Activated CD8-positive, alpha-beta memory T cell treated with anti-CD3 and anti-CD28 coated beads for 48 hours (primary cell): ENCODE results near the gene EPC1.

Experiments used
- DNase-seq, 3 experiments: peaks; one replicate each; pipeline ENCODE4 v3.0.0-alpha.2; 2020; ENCODE audit warnings: low read depth in 2 of 3, low spot score in 2 of 3

The EPC1 gene

DNA sequence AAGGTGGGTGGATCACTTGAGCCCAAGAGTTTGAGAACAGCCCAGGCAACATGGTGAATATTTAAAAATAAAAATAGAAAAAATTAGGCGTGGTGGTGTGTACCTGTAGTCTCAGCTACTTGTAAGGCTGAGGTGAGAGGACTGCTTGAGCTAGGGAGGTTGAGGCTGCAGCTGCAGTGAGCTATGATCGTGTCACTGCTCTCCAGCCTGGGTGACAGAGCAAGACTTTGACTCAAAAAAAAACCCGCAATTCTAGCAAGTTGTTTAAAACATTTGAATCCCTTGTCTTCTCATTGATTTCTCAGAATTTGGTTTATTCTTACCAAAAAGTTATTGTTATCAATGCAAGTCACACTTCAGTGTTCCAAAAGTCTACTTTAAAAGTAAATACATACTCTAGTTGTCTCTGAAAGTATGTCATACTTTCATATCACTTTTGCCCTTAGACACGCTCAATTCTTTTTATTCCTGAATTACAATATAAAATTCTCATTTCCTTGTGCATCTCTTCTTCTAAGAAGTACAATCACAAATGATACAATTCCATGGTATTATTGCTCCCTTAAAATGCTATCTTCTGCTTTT is 6.3 kb downstream of the EPC1 start:
- DNase-seq: no peak

DNA sequence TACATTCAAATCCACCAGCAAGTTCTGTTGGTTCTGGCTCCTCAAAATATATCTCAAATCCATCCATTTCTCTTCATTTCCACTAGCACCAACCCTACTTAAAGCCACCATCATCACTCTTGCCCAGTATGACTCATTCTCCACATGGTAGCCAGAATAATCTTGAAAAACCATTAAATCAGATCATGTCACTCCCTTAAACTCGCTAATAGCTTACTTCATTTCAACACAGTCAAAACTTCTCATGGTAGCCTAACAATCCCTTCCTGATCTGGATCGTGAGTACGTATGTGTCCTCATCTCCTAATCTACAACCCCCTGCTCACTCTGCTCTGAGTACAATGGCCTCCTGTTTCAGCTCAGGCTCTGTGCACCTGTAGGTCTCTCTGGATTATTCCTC is 8.7 kb downstream of the EPC1 start:
- DNase-seq: no peak

DNA sequence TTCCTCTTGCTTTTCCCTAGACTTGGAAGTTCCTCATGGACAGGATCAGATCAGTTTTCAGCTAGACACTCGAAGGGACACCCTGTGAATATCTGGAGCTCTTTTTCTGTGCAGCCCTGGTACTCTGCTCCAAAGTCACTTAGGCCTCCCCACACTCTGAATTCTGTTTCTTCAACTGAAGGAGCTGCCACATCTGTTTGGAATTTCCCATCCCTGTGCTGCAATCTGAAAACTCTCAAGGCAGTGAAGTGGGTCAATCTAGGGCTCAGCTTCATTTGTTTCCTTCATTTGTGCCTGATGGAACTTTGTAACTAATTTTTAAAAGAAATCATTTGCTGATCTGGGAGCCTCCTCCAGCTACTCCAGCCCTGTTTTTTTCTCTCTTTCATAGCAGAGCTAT is 9.6 kb downstream of the EPC1 start:
- no peak for DNase-seq

DNA sequence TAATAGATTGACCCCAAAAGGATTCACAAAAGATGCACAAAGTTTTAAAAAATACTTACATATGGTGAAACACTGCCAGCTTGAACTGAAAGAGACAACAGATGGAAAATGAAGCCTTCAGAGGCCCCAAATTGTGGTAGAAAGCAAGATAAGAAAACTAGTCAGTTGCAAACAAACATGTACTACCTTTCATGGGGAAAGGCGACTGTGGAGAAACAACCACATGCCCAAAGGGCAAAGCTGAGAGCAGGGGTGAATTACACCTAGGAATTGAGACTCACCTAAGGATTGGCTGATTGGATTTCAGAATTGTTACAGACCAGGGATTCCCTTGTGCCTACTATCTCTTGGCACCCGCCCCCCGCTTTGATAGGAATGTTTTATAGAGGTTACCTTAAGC is 13.1 kb downstream of the EPC1 start:
- DNase-seq: no peak

DNA sequence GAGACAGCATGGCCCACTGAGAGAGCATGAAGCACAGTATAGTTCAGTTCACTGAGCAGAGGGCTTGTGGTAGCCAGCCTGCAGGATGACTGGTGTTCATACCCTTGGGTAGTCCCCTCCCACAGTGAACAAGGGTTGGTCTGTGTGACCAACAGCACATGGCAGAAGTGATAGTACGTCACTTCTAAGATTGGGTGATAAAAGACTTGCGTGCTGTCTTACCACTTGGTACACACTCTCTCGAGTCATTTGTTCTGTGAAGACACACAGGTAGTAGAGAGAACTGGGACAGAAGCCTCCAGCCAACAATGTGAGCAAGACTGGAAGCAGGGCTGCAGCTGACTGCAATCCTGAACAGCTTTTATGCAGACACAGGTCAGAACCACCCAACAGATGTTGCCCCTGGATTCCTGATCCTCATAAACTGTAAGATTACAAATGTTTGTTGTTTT is 14.6 kb downstream of the EPC1 start:
- peak; percentile 17 to 47 (median 44) for DNase-seq

DNA sequence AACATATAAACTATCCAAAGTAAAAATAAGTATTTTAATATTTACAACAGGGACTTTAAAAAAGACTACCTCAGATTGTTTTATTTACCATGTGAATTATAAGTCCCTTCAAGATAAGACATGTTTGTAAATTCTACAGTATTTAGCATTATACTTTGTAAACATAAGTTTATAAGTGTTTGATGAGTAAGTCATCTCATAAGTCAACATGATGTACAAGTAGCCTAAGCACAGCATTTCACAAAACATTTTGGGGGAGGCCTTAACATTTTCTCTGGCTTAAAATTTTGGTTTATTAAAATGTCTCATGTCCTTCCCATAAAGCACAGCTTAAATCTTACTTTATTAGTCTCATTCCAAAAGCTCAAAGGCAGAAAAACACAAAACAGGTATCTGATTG is 15.4 kb downstream of the EPC1 start:
- no peak for DNase-seq

DNA sequence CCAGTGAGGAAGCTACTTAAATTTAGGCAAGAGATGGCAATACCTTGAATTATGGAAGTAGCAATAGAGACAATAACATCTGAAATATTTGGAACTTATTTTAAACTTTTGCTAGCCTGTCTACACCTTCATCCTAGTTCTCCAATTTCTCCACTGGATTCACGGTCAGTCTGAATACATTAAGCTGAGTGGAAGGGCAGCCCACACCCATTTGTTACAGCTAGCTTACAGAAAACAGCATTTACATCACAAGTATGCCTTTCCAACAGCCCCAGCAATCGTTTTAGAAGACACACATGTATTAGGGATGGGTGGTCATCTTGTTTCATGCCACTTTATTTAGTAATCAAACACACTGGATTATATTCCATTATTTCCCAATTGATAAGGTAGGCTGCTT is 16.7 kb downstream of the EPC1 start:
- no peak for DNase-seq

DNA sequence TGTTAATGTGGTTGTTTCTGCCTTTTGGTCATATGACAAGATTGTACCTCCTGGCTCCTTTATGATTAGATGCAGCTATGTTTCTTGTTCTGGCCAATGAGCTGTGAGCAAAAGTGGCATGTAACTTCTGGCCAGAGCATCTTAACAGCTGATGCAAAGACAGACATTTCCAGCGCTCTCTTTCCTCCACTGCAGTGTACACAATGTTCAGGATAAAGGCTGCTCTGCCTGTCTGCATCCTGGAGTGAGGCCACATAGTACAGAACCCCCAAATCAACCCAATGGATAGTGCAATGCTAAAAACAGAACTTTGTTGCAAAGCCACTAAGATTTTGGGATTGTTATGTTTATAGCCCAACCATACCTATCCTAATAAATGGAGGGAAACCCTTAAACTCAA is 17.9 kb downstream of the EPC1 start:
- DNase-seq: no peak

DNA sequence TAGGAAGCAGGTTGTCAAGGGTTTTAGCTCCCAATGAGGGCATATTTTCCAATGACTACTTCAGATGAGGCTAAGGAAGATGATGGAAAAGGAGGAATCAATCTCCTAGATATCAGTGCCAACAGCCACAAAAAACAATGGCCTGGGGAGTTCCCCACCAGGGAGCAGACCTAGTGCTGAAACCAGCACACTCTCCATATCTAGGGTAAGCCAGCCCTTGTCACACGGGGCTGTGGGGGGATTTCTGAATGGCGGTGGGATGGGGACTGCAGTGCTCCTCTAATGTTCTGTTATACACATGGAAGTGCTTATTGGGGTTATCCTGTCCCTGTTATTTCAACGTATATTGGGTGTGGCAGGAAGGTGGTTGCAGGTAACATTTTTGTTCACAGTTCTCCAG is 18.5 kb downstream of the EPC1 start:
- DNase-seq: no peak

DNA sequence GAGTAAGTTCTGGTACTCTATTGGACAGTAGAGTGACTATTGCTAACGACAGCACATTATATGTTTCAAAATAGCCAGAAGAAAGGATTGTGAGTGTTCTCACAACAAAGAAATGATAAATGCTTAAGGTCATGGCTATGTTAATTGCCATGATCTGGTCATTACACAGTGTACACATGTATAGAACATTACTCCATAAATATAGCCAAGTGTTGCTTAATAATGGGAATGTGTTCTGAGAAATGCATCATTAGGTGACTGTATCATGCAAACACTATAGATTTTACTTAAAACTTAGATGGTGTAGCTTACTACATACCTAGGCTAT is 19.6 kb downstream of the EPC1 start:
- no peak for DNase-seq

DNA sequence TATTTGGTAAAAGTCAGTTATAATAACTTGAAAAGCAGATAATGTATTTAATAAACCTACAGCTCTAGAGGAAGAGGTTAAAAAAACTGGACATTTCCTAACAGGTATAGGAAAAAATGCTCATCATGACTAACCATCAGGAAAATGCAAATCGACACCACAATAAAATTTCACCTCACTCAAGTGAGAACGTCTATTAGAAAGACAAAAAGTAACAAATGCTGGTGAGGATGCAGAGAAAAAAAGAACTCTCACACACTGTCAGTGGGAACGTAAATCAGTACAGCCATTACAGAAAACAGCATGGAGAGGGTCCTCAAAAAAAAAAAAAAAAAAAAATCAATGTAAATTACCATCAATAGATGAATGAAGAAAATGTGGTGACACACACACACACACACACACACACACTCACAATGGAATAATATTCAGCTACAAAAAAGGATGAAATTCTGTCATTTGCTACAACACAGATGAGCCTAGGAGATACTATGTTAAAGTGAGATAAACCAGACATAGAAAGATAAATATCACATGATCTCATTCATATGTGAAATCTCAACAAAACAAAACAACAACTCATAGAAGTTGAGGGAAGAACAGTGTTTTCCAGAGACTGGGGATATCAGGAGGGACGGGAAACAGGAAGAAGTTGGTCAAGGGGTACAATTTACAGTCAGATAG is 20.1 kb downstream of the EPC1 start:
- no peak for DNase-seq

DNA sequence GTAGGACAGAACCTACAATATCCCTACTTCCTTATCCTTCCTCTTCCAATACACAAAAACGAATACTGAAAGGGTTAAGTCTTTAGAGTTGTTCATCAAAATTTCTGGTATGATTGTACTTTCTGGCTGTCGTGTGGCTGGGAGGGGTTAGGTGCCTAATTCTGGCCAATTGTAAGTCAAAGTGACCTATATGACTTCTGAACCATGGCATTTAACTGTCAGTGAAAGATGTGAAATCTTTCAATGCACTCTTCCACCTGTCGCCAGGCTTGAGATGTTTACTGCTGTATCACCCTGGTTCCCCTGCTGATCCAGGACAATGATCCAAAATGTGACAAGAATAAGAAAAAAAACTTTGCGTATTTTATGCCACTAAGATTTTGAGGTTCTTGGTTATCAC is 20.8 kb downstream of the EPC1 start:
- DNase-seq: no peak

DNA sequence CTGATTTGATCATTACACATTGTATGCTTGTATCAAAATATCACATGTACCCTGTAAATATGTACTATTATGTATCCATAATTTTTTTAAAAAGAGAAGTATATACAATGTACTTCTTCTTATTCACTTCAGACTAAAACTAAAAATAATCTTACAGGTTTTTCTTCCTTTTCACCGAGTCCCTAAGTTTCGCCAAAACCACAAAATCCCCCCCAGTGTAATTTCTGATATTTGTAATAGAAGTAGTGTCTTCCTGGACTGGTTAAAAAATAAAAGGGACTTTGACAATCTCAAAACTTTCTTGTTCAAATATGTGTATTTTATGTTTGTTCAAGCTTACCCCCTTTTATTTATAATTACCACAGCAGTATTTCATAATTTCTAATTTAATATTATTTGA is 23.9 kb downstream of the EPC1 start:
- DNase-seq: no peak

DNA sequence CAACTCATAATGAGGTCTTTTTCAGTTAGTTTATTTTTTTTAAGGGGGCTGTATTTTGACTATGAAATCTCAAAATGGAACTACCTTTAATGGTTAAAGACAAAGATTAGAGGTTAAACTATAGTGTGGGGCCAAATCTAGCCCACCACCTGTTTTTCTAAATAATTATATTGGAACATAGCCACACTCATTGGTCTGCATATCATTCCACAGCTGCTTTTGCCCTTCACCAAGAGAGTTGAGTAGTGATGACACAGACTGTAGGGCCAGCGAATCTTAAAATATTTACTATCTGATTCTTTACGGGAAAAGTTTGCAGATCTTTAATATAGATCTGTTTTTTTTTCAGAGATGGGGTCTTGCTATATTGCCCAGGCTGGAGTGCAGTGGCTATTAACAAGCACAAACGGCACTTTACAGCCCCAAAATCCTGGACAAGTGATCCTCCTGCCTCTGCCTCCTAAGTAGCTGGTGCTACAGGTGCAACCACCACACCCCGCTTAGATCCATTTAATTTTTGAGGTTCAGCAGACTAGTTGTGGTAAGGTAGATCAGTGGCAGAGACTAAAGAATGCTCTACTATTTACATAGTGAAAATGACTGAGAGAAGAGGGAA is 25.8 kb downstream of the EPC1 start:
- no peak for DNase-seq

DNA sequence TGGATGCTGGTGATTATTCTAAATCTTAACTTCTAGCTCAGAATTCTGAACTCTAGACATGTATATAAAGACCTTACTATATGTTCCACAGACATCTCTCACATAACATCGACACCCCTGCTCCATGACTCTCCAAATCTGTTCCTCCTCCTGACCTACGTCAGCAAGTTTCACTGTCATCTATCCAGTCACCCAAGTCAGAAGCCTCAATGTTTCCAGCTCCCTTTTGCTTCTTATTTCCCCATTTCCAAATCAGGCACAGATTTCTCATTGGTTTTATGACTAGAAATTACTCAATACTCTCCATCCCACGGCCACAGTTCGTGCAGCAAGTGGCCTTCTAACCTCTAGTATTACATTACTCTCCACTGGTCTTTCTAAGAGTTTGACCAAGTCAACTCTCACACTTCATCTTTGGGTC is 28.5 kb downstream of the EPC1 start:
- DNase-seq: no peak

DNA sequence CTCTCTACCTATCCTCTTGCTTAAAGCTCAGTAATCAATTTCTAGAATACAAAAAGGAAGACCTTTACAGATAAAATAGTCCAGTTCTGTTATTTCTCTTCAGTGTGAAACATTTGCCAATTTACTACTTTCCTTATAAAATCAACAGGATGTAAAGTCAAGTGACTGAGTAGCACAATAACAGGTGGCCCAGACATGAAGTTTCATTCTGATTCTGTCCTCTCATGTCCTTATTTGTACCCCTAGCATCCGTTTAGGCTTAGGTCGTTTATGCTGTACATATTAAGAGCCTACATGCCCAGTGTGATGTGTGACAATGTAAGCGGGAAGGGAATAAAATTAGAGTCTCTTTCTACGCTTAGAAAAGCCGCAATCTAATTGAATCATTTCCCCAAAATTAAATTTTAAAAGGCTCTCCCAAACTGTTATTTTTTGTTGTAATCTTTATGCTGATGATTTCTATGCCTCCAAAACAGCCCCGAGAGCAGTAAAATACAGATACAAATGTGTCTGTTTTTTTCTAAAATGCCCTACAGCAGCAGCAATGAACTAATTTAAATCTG is 29.1 kb downstream of the EPC1 start:
- DNase-seq: no peak

DNA sequence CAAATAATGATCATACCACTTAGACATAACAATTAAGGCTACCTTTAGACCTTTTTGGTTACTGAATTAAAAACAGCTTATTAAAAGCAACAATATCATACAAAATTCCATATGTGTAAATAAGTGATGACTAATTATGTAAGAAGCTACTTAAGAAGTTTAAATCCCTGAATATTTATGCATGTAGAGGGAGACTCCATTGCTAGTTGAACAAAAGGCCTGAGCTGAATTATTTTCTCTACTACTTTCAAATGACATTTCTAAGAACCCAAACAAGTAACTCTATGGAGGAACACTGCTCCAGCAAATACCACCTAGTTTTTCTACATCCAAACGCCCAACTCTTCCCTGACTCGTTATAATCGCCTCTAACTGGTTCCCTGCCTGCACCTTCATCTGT is 31.5 kb downstream of the EPC1 start:
- DNase-seq: no peak

DNA sequence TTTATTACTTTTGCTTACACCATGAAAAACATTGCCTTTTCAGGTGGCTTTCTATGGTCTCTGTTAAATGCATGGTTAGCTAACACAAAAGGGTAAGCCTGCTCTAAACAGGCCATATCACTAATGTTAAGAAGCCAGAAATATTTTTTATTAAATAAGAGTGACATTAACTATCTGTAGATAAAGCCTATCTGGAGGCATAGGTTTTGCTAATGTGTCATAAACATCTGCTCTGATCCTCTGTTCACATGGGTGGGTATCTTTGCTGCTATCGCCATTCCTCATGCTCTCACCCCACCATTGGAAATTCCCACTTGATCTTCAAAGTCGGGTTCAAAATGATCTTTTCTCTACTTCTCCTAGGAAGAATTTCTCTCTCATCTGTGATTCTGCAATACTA is 32.4 kb downstream of the EPC1 start:
- no peak for DNase-seq

DNA sequence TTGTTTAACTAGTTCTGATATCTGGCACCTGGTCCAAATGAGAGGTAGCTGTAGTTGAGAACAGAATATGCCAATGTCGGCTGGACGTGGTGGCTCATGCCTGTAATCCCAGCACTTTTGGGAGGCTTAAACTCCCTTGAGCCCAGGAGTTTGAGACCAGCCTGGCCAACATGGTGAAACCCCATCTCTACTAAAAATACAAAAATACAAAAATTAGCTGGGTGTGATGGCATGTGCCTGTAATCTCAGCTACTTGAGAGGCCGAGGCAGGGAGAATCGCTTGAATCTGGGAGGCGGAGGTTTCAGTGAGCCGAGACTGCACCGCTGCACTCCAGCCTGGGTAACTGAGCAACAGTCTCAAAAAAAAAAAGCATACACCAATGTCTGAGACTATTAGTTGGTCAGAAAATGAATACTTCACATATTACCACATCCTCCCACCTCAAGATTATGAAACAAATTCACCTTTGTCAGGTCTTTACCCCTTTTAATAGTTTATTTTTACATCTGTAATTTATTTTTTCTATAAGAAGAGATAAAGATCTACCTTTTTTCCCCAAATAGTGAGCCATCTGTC is 38.8 kb downstream of the EPC1 start:
- DNase-seq: no peak

DNA sequence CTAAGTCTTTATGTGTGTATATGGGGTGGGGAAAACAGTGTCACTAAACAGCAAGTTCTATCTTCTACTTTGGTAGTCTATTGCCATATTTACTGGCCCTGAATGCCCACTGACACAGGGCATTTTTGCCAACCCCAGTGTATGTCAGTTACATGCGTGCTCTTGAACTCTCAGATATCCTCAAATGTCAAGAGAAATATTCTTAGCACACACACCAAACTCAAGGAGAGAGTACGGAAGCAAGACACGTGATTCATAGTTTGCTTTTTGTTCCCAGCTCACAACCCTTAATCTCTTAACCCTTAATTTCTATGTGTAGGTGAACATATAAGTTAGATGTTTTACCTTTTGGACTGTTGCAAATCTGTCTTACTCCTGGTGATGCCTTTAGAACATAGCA is 39.3 kb downstream of the EPC1 start:
- no peak for DNase-seq

DNA sequence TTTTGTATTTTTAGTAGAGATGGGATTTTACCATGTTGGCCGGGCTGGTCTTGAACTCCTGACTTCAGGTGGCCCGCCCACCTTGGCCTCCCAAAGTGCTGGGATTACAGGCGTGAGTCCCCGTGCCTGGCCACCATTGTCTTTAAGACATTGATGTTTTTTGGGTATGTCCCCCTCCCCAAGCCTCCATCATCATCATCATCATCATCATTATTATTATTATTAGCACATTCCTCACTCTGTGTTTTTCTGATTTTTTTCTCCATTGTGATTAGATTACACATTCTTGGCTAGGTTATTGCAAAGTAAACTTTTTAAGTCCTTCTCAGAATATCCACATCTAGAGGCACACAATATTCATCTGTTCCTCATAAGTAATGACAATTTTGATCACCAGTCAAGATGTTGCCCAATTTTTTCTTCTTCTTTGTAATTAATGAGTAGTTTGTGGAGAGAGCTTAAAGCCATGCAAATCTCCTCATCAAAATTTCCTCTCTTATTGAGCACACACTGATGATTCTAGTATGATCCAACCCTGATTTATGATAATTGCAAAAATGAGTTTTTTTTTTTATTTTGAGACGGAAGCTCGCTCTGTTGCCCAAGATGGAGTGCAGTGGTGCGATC is 47.5 kb downstream of the EPC1 start:
- no peak for DNase-seq
